ENCODE data around the gene DVL2.
"Not testable (repeated sequence)": the region's sequence is repeated elsewhere in the genome, so short reads cannot be mapped to it uniquely, and the experiment has no call there.

DVL2 gene

DNA sequence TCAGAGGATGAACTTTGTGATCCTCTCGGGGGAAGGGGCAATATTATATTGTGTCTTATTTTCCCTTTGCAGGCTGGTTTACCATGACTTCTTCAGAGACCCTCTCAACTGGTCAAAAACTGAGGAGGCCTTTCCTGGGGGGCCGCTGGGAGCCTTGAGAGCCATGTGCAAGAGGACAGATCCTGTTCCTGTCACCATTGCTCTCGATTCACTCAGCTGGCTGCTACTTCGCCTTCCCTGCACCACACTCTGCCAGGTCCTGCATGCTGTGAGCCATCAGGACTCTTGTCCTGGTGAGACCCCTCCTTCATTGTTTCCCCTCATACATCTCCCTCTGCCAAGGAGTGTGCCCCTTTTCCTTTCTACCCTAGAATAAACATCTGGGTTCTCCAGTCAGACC is 20.2 kb upstream of the DVL2 start:
- DNase-seq: no peak

GRCh38 chr17:7253082-7253481 is 18.8 kb upstream of the DVL2 start:
- DNase-seq: no peak

- DNase-seq: peak; percentile 90
Observed at GRCh38 chr17:7252176-7253043, 18.1 kb upstream of the DVL2 start, which contains the start of gene ELP5. ELP5 (plus strand) TSS chr17:7252215; CDS start chr17:7252551, 336 bp downstream.

GRCh38 chr17:7251661-7252175 is 17.4 kb upstream of the DVL2 start, which contains the start of gene CTDNEP1:
CTDNEP1 (minus strand) TSS chr17:7251734; CDS start chr17:7251296, 438 bp downstream.
- DNase-seq: peak; percentile 97

DNA sequence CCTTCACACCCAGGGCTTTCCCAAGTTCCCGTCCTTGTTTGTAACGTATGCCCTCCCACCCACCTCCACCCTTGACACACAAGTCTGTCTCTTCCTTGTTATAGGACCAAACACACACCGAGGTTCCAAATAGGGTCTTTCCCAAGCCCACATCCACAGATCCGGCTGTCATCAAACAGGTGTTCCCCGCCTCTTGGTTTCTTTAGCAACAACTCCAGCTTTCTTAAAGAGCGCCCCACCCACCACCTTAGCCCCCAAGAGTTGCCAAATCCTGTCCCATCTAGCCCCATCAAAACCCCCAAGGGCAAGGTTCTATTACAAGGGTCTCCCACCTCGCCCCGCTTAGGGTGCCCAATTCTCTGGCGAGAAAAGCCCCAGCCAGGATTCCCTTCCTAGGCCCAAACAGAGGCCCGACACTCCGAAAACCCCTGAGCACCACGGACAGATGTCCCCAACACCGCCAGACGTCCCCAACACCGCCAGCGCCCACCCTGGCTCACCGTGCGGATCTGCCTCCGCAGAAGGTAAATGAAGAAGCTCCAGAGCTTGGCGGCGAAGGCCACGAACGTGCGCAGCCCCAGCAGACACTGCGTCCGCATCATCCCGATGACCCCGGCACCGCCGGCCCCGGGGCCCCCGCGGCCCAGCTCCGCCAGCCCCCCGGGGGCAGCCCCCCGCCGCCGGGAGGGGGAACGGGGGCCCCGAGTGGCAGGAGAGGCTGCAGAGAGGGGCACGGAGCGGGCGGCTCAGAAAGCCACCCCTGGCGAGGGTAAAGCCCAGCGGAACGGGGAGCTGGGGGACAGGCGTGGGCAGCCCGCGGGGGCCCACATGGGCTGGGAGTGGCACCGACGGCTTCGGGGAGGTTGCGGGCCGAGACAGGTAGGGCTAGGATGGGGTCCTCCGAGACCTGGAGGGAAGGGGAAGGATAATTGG is 16.6 kb upstream of the DVL2 start:
- DNase-seq: no peak

GRCh38 chr17:7249830-7250229 is 15.5 kb upstream of the DVL2 start:
- DNase-seq: no peak

- no peak for DNase-seq
Observed at GRCh38 chr17:7249214-7249613, 14.9 kb upstream of the DVL2 start.

DNA sequence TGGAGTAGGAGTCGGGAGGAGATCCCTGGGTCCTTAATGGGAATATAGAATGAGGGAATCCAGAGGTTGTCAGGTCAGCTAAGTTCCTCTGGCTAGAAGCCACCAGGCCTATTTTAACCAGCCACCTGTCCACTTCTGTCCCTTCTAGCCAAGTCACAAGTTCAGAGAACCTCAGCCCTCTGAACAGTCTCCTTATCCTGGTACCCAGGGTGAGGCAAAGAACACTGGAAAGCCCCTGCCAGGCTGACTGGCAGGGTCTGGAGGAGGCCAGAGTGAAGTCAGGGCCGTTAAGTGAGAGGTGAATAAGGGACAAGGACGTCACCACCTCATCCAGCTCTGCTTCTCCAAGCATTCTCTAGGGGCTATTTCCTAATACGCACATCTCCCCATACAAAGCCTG is 14.5 kb upstream of the DVL2 start:
- no peak for DNase-seq

GRCh38 chr17:7246779-7247178 is 12.5 kb upstream of the DVL2 start:
- no peak for DNase-seq

DNA sequence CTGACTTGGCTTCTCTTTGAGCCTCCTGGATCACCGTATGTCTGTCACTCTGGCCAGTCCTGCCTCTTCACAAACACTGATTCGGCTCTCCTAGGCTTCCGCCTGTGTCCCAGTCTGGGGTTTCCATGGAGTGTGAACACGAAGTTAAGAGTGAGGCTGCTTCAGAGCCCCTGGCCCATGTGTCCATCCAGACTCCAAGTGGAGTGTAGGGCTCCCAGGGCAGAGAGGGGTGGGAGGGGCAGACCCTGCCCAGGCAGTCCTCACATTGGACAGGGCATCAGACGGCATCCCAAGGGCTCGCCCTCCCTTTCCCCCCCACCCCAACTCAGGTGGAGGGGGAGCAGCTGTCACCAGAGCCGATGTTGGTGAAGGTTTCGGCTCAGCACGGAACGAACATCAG is 9.5 kb upstream of the DVL2 start:
- not testable (repeated sequence) for DNase-seq

- DNase-seq: no peak
Observed at GRCh38 chr17:7243453-7243729, 9.1 kb upstream of the DVL2 start.

DNA sequence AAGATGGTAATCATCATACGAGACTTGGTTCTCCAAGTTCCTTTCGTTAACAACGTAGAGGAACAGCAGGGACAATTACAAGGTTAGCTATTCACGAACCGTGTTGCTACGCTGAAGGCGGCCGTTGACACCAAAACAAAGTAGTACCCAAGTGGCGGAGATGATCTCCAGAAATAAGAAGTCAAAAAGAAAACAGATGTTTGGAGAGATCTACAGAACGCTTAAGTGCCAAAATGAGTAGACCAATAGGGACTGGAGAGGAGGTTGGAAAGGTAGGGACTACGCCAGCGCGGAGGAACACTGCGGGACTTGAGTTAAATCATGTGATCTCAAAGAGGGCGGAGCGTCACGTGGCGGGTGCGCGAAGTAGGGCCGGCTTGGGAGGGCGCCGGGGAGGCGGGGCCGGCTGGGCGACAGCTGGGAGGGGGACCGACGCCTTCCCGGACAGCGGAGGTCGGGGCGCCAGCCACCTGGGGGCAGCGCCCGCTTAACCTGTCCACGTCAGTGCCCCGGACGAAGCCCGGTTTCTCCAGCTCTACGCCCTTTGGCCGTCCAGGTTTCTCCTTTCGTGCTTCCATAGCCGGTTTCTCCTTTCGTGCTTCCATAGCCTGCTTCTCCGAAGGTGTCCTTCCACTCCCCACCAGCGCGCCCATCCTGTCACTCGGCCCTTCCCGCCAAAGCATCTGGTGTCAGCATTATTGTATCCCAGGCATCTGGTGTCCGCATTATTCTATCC is 8.6 kb upstream of the DVL2 start:
- DNase-seq: peak; percentile 91

- peak; percentile 90 for DNase-seq
Observed at GRCh38 chr17:7241783-7242716, 7.7 kb upstream of the DVL2 start, which contains the start of gene GABARAP. GABARAP (minus strand) TSS chr17:7242449; CDS start chr17:7242330, 119 bp downstream.

DNA sequence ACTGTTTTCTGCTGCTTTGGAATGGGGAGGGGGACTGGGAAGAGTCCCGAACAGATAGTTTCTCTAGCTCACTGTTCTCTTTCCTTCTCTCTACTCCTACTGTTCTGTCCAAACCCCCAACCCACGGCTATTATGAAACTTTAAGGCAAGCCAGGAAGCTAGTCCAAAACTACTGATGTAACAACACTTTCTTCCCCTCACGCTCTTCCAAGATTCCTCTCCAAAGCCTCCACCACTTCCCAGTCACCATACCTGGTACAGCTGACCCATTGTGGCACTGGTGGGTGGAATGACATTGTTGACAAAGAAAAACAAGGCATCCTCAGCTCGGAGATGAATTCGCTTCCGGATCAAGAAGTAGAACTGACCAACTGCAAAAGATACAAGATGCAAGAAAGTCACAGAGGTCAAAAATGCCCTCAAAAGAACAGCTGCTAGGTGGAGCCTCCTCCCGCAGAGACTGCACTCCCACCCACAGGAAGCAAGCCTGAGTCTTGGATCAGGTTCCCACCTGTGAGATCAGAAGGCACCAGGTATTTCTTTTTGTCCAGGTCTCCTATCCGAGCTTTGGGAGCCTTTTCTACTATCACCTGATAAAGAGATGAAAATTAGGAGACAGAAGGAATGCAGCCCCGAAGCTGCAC is 6.9 kb upstream of the DVL2 start:
- DNase-seq: no peak

DNA sequence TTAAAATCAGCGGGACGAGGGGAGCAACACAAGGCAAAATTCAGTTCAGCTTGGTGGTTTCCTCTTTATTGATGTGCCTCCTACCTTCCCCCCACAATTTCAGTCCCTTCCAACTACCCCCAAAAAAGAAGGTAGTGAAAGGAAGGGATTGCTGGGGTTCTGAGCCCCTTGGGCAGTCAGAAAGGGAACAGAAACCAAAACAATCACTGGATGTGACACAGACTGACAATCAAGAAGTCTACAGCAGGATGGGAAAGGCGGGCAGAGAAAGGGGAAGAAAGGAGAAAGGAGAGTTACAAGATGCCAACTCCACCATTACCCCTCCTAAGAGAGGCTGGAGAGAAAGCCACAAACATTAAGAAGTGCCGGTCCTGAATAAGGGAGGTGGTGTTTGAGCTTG is 6.1 kb upstream of the DVL2 start:
- DNase-seq: no peak

DNA sequence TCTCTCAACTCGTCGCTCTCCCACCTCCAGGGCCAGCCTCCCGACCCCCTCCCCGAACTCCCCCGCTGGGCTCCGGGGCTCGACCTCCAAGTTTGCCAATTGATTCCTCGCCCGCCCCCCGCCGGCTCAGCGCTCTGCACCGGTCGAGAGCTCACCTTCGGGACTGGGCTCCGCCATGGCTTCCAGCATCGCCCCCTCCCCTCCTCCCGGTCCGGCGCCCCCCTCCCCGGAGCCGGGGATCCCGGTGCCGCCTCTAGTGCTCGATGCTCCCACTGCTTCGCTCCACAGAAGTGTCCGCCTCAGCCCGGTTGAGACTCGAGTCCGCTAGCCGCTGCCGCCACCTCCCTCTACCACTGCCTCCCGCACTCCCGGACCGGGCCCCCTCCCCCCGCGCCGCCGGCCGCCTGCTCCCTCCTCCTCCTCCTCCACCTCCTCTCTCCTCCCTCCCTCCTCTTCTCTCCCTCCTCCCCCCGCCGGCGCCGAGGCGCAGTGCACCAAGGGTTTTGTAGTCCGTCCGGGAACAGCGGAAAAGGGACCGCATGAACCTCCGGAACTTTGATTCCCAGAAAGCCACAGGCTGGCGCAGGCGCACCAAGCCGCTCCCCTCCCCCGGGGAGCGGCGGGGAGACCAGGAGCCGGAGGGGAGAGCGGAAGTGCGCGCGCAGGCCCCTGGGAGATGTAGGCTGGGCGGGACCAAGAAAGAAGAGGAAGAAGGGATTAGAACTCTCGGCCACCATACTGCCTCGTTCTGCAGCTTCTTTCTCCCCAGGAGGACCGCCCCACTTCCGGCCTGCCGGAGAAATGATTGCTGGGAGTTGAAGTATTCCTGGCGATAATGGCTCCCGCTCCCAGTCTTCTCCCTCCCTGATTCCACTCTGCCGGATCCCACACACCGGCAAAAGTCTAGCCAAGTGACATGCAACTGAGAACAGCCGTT is 5.0 kb upstream of the DVL2 start, which contains the start of gene PHF23:
PHF23 (minus strand) TSS at position 367 of the 937 bp plus-strand sequence; CDS start at position 189, 178 bp downstream.
- DNase-seq: peak; percentile 98

- DNase-seq: no peak
Observed at GRCh38 chr17:7238420-7239090, 4.2 kb upstream of the DVL2 start.

GRCh38 chr17:7237761-7238419 is 3.6 kb upstream of the DVL2 start:
- DNase-seq: peak; percentile 57

All from NCI-H1436 (cell line).